Measurements from ENCODE around the gene GRM8. TPM values are rescaled to one million over a fixed set of nuclear protein-coding genes. Genes with fewer than 3 reads are reported as not detected.

Gene GRM8
- total RNA-seq, 1 donor from 2014 or later: 0.72 TPM

MicroRNA genes within 50 kb of the gene (microRNA counts, 767-probe panel; counts per million panel counts)
- microRNA hsa-miR-592: not detected

Small RNAs within 50 kb of the gene (microRNA-seq; reads per million reads assigned to microRNA genes)
- gene MIR592: 1.5 reads per million

Other genes with a start within 250 kb of the GRM8 start
- 41.4 and 47.2 TPM in 2 replicates for gene ZNF800, start 139.8 kb upstream of the GRM8 start, total RNA-seq

All from myocyte (in vitro differentiated cells).